Endothelial cell of umbilical vein (primary cell): ENCODE measurements around the gene GFPT1. TPM values are rescaled to one million over a fixed set of nuclear protein-coding genes. Genes with fewer than 3 reads are reported as not detected.

Experiments
- BruUV-seq: library from RNA; stranded (reverse); fragments of 400-500 nt; replicated peaks from 2 replicates; lab custom pipeline; 2021; lab: Mats Ljungman, UMichigan
- CTCF ChIA-PET: fragments of 300-600, 350-600 bp; sonication (Branson Sonifier 250); formaldehyde crosslinking; loops from one replicate; lab custom pipeline; 2021; ENCODE audit warnings: antibody characterized with exemption, inconsistent platforms; lab: Charles Lee
- POLR2A ChIA-PET: fragments of 300-600, 350-600 bp; sonication (Branson Sonifier 250); formaldehyde crosslinking; loops from one replicate; lab custom pipeline; 2021; ENCODE audit warnings: antibody characterized with exemption, inconsistent platforms; lab: Charles Lee
- DNase-seq: peaks from one replicate; pipeline ENCODE4 v3.0.0-alpha.2; 2011; ENCODE audit warnings: low read depth, low spot score
- FAIRE-seq: peaks from 2 replicates; lab custom pipeline; 2011; peaks lifted over from hg19 to GRCh38; lab: Jason Lieb, UNC
- H2AFZ ChIP-seq: 2 replicates; pipeline ENCODE4 v1.6.0; 2012; ENCODE audit warnings: low read depth, low read length, control low read depth, inconsistent platforms
- H3K27ac ChIP-seq: 2 replicates; pipeline ENCODE4 v1.5.1; 2011; ENCODE audit warnings: low read depth, mild to moderate bottlenecking, control low read depth, low read length, moderate library complexity; ENCODE audit not compliant: insufficient read depth
- H3K27me3 ChIP-seq, 2 experiments: 2 replicates each; pipeline versions ENCODE4 v1.6.0 to v1.6.1; 2011; ENCODE audit warnings: low read length in 2 of 2, mixed read lengths in 1 of 2; ENCODE audit not compliant: control insufficient read depth in 2 of 2, insufficient read depth in 2 of 2
- H3K36me3 ChIP-seq, 2 experiments: 2 replicates in 1 of 2; 3 replicates in 1 of 2; pipeline ENCODE4 v1.5.1; 2011; ENCODE audit warnings: low read length in 2 of 2, mild to moderate bottlenecking in 1 of 2, moderate library complexity in 1 of 2; ENCODE audit not compliant: control insufficient read depth in 2 of 2, insufficient read depth in 2 of 2; ENCODE audit errors: extremely low read depth in 1 of 2
- H3K4me1 ChIP-seq: 3 replicates; pipeline ENCODE4 v1.5.1; 2011; ENCODE audit warnings: mild to moderate bottlenecking, low read length; ENCODE audit not compliant: control insufficient read depth, insufficient read depth; ENCODE audit errors: extremely low read depth
- H3K4me2 ChIP-seq: 2 replicates; pipeline ENCODE4 v1.6.1; 2011; ENCODE audit warnings: low read length, control low read depth, mixed read lengths; ENCODE audit not compliant: insufficient read depth
- H3K4me3 ChIP-seq, 3 experiments: fragments of 200-600 bp in 1 of 3; sonication (generic), shearing (Covaris generic) in 1 of 3; replicated peaks in 1 of 3; 2 replicates each; pipeline ENCODE4 v1.5.1; 2011 to 2016; ENCODE audit warnings: control low read depth in 3 of 3, low read length in 3 of 3, mild to moderate bottlenecking in 2 of 3, inconsistent platforms in 1 of 3, low read depth in 1 of 3, moderate library complexity in 1 of 3; ENCODE audit not compliant: insufficient read depth in 1 of 3
- H3K79me2 ChIP-seq: 2 replicates; pipeline ENCODE4 v1.6.0; 2012; ENCODE audit warnings: low read length, inconsistent platforms; ENCODE audit not compliant: control insufficient read depth, insufficient read depth
- H3K9ac ChIP-seq: replicated peaks from 2 replicates; pipeline ENCODE3; 2011; ENCODE audit warnings: low read length, control low read depth; ENCODE audit not compliant: insufficient read depth; ENCODE audit errors: extremely low read depth
- H3K9me1 ChIP-seq: replicated peaks from 3 replicates; pipeline ENCODE4 v1.6.0; 2011; ENCODE audit warnings: mild to moderate bottlenecking, low read length; ENCODE audit not compliant: control insufficient read depth, insufficient read depth; ENCODE audit errors: extremely low read depth
- H3K9me3 ChIP-seq: replicated peaks from 2 replicates; pipeline ENCODE4 v1.5.1; 2012; ENCODE audit warnings: low read length, inconsistent platforms; ENCODE audit not compliant: control insufficient read depth, insufficient read depth
- H4K20me1 ChIP-seq: replicated peaks from 2 replicates; pipeline ENCODE3; 2011; ENCODE audit warnings: mild to moderate bottlenecking, low read length; ENCODE audit not compliant: control insufficient read depth, insufficient read depth; ENCODE audit errors: extremely low read depth
- CTCF ChIP-seq, 2 donors: IDR thresholded peaks; 1 replicate in 1 of 2; 2 replicates in 1 of 2; pipeline ENCODE4 v1.5.1; 2011; ENCODE audit warnings: low read length in 2 of 2, mild to moderate bottlenecking in 2 of 2, moderate library complexity in 2 of 2, control low read depth in 1 of 2, inconsistent platforms in 1 of 2, low read depth in 1 of 2; ENCODE audit not compliant: insufficient read depth in 1 of 2; ENCODE audit errors: extremely low read depth in 1 of 2
- EZH2 ChIP-seq: IDR thresholded peaks from 2 replicates; pipeline ENCODE4 v1.6.1; 2012; ENCODE audit warnings: borderline replicate concordance, low read depth, mild to moderate bottlenecking, moderate library complexity, low read length, inconsistent platforms; ENCODE audit not compliant: severe bottlenecking
- FOS ChIP-seq: IDR thresholded peaks from 2 replicates; pipeline ENCODE4 v1.6.1; 2011; ENCODE audit warnings: mild to moderate bottlenecking, low read length, moderate library complexity, borderline replicate concordance; ENCODE audit not compliant: insufficient read depth
- GATA2 ChIP-seq: IDR thresholded peaks from 2 replicates; pipeline ENCODE4 v1.7.0; 2011; ENCODE audit warnings: low read depth, mild to moderate bottlenecking, moderate library complexity, mixed read lengths, low read length; ENCODE audit not compliant: insufficient read length, insufficient read depth
- JUN ChIP-seq: IDR thresholded peaks from 2 replicates; pipeline ENCODE4 v1.6.1; 2011; ENCODE audit warnings: borderline replicate concordance, low read depth; ENCODE audit not compliant: insufficient read length, insufficient read depth
- MAX ChIP-seq: IDR thresholded peaks from 2 replicates; pipeline ENCODE4 v1.6.1; 2011; ENCODE audit not compliant: insufficient read depth, insufficient read length
- MYC ChIP-seq: IDR thresholded peaks from one replicate; pipeline ENCODE4 v1.6.1; 2011; ENCODE audit warnings: mild to moderate bottlenecking, low read depth, low read length
- POLR2A ChIP-seq: IDR thresholded peaks from 2 replicates; pipeline ENCODE4 v1.6.1; 2012; ENCODE audit warnings: low read depth, mild to moderate bottlenecking, control low read depth, low read length
- POLR2AphosphoS5 ChIP-seq: IDR thresholded peaks from 2 replicates; pipeline ENCODE4 v1.6.1; 2012; ENCODE audit warnings: low read depth, mild to moderate bottlenecking, control low read depth, low read length, moderate library complexity; ENCODE audit not compliant: insufficient read depth
- dilution Hi-C: fragments of 300-500 bp; cut with MboI; formaldehyde crosslinking; loops from one replicate; pipeline ENCODE4 v1.15.0; 2019; ENCODE audit warnings: low sequenced_read_pairs; ENCODE audit not compliant: extremely low pct_ligation_motif_present
- intact Hi-C: fragments of 100-400 bp; cut with micrococcal nuclease; formaldehyde crosslinking; loops from one replicate; pipeline ENCODE4 v1.10.0; 2022
- polyA plus RNA-seq, 4 experiments: library from polyadenylated mRNA; depleted of rRNA in 3 of 4; stranded (reverse) in 3 of 4; unstranded in 1 of 4; fragments of >200 nt; gene quantifications; 2 replicates each; pipeline versions ENCODE4 v1.2.1 to v1.2.3, GENCODE V29; 2011 to 2012; ENCODE audit warnings: missing spikeins in 1 of 4
- total RNA-seq: library from RNA; stranded (reverse); gene quantifications from 2 replicates; pipeline ENCODE4 v1.2.3, GENCODE V29; 2021

GFPT1 gene
- total and polyA plus RNA-seq, 2 donors (not counting 3 experiments of a cell fraction or from before 2014, with no cell fraction given): 8.8 to 38.7 TPM

- Histone ChIP-seq H3K9me1 (no peaks in the 10 kb centered on the region), H3K4me2 (no peak overlapping the region), H3K4me1 (no peaks in the 10 kb centered on the region), H3K9me3 (no peaks in the 10 kb centered on the region), H2AFZ (no peak overlapping the region), H3K27ac (no peak overlapping the region), H3K36me3 (peaks cover 4 to 6% of the 10 kb centered on the region in 2 experiments), H3K9ac (no peak overlapping the region), H3K4me3 (no peak overlapping the region), H4K20me1 (no peaks in the 10 kb centered on the region), H3K79me2 (no peaks in the 10 kb centered on the region), H3K27me3 (no peaks in the 10 kb centered on the region)
- ChIA-PET CTCF (no interaction called here), POLR2A (no interaction called here)
- no TSS peak for BruUV-seq
- FAIRE-seq: no peak
- dilution Hi-C loops (no loop called here), intact Hi-C loops (no loop called here)
- no peak for TF ChIP-seq MAX
- no peak for TF ChIP-seq FOS
- no peak for TF ChIP-seq GATA2
- TF ChIP-seq MYC: no peak
- no peak for TF ChIP-seq CTCF (IDR thresholded peaks at IDR 0.05; ENCODE audit: extremely low read depth in 1 of 2, insufficient read depth in 1 of 2, low read depth in 1 of 2, low read length in 2 of 2)
- no peak for TF ChIP-seq POLR2A
- no peak for TF ChIP-seq POLR2AphosphoS5
- no peak for TF ChIP-seq JUN
- TF ChIP-seq EZH2: no peak
- no peak for DNase-seq
Measured at GRCh38 chr2:69400121-69400520, 13.1 kb upstream of the GFPT1 start.
